ENCODE measurements around the gene TESMIN. TPM values are rescaled to one million over a fixed set of nuclear protein-coding genes. Genes with fewer than 3 reads are reported as not detected.

TESMIN gene
- total RNA-seq, 1 donor from 2014 or later: 0.56 TPM

- Mint-ChIP-seq H3K27me3 (ENCODE audit: unreplicated experiment) (peaks cover 77% of the 10 kb centered on the region), H3K36me3 (ENCODE audit: unreplicated experiment) (no peaks in the 10 kb centered on the region), H3K9me3 (ENCODE audit: unreplicated experiment) (no peaks in the 10 kb centered on the region), H3K4me1 (ENCODE audit: unreplicated experiment) (no peaks in the 10 kb centered on the region), H3K4me3 (ENCODE audit: unreplicated experiment) (no peak overlapping the region), H3K27ac (ENCODE audit: unreplicated experiment) (no peak overlapping the region)
- TF ChIP-seq, protein P1, sequence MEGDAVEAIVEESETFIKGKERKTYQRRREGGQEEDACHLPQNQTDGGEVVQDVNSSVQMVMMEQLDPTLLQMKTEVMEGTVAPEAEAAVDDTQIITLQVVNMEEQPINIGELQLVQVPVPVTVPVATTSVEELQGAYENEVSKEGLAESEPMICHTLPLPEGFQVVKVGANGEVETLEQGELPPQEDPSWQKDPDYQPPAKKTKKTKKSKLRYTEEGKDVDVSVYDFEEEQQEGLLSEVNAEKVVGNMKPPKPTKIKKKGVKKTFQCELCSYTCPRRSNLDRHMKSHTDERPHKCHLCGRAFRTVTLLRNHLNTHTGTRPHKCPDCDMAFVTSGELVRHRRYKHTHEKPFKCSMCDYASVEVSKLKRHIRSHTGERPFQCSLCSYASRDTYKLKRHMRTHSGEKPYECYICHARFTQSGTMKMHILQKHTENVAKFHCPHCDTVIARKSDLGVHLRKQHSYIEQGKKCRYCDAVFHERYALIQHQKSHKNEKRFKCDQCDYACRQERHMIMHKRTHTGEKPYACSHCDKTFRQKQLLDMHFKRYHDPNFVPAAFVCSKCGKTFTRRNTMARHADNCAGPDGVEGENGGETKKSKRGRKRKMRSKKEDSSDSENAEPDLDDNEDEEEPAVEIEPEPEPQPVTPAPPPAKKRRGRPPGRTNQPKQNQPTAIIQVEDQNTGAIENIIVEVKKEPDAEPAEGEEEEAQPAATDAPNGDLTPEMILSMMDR (IDR thresholded peaks at IDR 0.05): peak; percentile 12
- DNase-seq (ENCODE audit: extremely low spot score, unreplicated experiment): no peak
Observed at GRCh38 chr11:68727783-68728182, 23.5 kb downstream of the TESMIN start.

DNA sequence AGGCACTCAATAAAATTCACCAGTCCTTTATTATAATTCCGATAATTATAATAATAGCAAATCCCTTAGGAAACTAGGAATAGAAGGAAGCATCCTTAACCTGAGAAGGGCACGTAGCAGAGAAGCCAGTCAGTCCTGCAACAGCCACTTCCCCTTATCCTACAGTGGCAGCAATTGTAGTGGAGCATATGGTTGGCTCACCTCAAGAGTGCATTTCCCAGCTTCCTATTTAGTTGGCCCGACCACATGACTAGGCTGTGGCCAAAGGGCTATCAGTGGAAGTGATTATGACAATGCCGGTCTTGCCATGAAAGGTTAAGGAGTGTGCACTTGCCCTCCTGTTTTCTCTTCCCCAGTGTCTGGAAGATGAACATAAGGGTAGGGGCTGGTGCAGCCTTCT is 27.0 kb downstream of the TESMIN start:
- H3K27me3 Mint-ChIP-seq (ENCODE audit: unreplicated experiment): peaks cover 82% of the 10 kb centered on the region
- H3K4me3 Mint-ChIP-seq (ENCODE audit: unreplicated experiment): no peak overlapping the region
- DNase-seq (ENCODE audit: extremely low spot score, unreplicated experiment): no peak
- peaks cover 11% of the 10 kb centered on the region for H3K9me3 Mint-ChIP-seq (ENCODE audit: unreplicated experiment)
- peaks cover 5% of the 10 kb centered on the region for H3K36me3 Mint-ChIP-seq (ENCODE audit: unreplicated experiment)
- H3K4me1 Mint-ChIP-seq (ENCODE audit: unreplicated experiment): peaks cover 6% of the 10 kb centered on the region
- no peak overlapping the region for H3K27ac Mint-ChIP-seq (ENCODE audit: unreplicated experiment)
- TF ChIP-seq, protein P1 (IDR thresholded peaks at IDR 0.05): no peak

- Mint-ChIP-seq H3K4me1 (ENCODE audit: unreplicated experiment) (peaks cover 6% of the 10 kb centered on the region), H3K9me3 (ENCODE audit: unreplicated experiment) (peaks cover 17% of the 10 kb centered on the region), H3K27ac (ENCODE audit: unreplicated experiment) (no peak overlapping the region), H3K27me3 (ENCODE audit: unreplicated experiment) (peaks cover 81% of the 10 kb centered on the region), H3K4me3 (ENCODE audit: unreplicated experiment) (no peak overlapping the region), H3K36me3 (ENCODE audit: unreplicated experiment) (peaks cover 6% of the 10 kb centered on the region)
- TF ChIP-seq, protein P1 (IDR thresholded peaks at IDR 0.05): no peak
- DNase-seq (ENCODE audit: extremely low spot score, unreplicated experiment): no peak
Observed at GRCh38 chr11:68722143-68722542, 29.2 kb downstream of the TESMIN start.

- Mint-ChIP-seq H3K4me3 (ENCODE audit: unreplicated experiment) (no peak overlapping the region), H3K9me3 (ENCODE audit: unreplicated experiment) (peaks cover 17% of the 10 kb centered on the region), H3K4me1 (ENCODE audit: unreplicated experiment) (peaks cover 6% of the 10 kb centered on the region), H3K27ac (ENCODE audit: unreplicated experiment) (no peak overlapping the region), H3K36me3 (ENCODE audit: unreplicated experiment) (peaks cover 6% of the 10 kb centered on the region), H3K27me3 (ENCODE audit: unreplicated experiment) (peaks cover 85% of the 10 kb centered on the region)
- no peak for DNase-seq (ENCODE audit: extremely low spot score, unreplicated experiment)
- TF ChIP-seq, protein P1 (IDR thresholded peaks at IDR 0.05): no peak
Observed at GRCh38 chr11:68721075-68721474, 30.2 kb downstream of the TESMIN start.

GRCh38 chr11:68715456-68716122 is 35.7 kb downstream of the TESMIN start:
- Mint-ChIP-seq H3K4me1 (ENCODE audit: unreplicated experiment) (no peaks in the 10 kb centered on the region), H3K27me3 (ENCODE audit: unreplicated experiment) (peaks cover 83% of the 10 kb centered on the region), H3K36me3 (ENCODE audit: unreplicated experiment) (peaks cover 6% of the 10 kb centered on the region), H3K27ac (ENCODE audit: unreplicated experiment) (no peak overlapping the region), H3K4me3 (ENCODE audit: unreplicated experiment) (no peak overlapping the region), H3K9me3 (ENCODE audit: unreplicated experiment) (peaks cover 17% of the 10 kb centered on the region)
- TF ChIP-seq, protein P1 (IDR thresholded peaks at IDR 0.05): no peak
- DNase-seq (ENCODE audit: extremely low spot score, unreplicated experiment): no peak
